ENCODE results near the gene PHF14. TPM values are rescaled to one million over a fixed set of nuclear protein-coding genes. Genes with fewer than 3 reads are reported as not detected.

The PHF14 gene
- total RNA-seq, 2 donors from 2014 or later: 11.9 to 28.3 TPM

DNA sequence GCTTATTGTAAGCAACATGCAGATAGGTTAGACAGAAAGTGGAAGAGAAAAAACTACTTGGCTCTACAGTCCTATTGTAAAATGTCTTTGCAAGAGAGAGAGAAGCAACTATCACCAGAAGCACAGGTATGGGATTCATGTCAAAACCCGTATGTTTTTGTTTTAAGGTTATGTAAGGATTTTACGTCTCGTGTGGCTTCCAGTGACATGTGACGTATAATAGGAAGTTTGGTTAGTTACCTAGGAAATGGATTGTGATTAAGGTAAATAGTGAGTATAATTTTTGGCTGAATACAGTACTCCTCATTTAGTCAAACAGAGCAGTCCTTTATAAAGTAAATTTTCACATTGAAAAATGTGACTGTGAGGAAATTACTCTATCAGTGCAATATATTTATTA is 62.0 kb downstream of the PHF14 start:
- DNase-seq: no peak
- intact Hi-C loops (cut with DNase I): no loop called here
- Histone ChIP-seq H3K4me1 (no peaks in the 10 kb centered on the region), H3K27ac (no peak overlapping the region), H3K4me3 (no peak overlapping the region), H3K9me3 (no peaks in the 10 kb centered on the region), H3K36me3 (replicated peaks in 1 of 2; ENCODE audit: insufficient read depth in 1 of 2, low read depth in 2 of 2) (peaks cover 0 to 7% of the 10 kb centered on the region in 2 donors), H3K27me3 (no peaks in the 10 kb centered on the region)
- 86 to 90% methylated on average over 4 of the region's 4 CpGs for WGBS, 2 donors
- TF ChIP-seq CTCF (IDR thresholded peaks at IDR 0.05): no peak
- no peak for ATAC-seq

- DNase-seq (no peak), ATAC-seq (no peak)
- Histone ChIP-seq H3K27ac (no peak overlapping the region), H3K36me3 (replicated peaks in 1 of 2; ENCODE audit: insufficient read depth in 1 of 2, low read depth in 2 of 2) (peaks cover 0 to 7% of the 10 kb centered on the region in 2 donors), H3K9me3 (no peaks in the 10 kb centered on the region), H3K4me3 (no peak overlapping the region), H3K4me1 (no peaks in the 10 kb centered on the region), H3K27me3 (no peaks in the 10 kb centered on the region)
- TF ChIP-seq CTCF (IDR thresholded peaks at IDR 0.05): no peak
- TF ChIP-seq POLR2A (IDR thresholded peaks at IDR 0.05): no peak
- intact Hi-C loops (cut with DNase I): no loop called here
Measured at GRCh38 chr7:11039974-11040373, 66.3 kb downstream of the PHF14 start.

DNA sequence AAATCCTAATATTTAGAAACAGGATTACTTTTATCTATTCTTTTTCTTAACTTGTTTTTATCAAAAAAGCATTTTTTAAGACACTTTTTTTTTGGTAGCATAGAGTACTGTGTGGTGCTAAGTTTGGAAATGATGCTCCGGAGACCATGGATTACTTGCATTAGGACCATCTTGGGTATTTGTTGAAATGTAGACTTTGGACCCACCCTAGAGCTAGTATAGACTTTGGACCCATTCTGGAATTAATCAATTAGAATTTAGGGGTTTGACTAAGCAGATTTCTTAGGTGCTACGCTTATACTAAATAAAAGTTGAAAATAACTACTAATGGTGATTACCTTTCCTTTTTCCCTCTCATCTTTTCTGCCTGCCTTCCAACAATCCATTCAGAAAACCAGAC is 80.4 kb downstream of the PHF14 start:
- Histone ChIP-seq H3K27ac (no peak overlapping the region), H3K4me1 (no peaks in the 10 kb centered on the region), H3K36me3 (replicated peaks in 1 of 2; ENCODE audit: insufficient read depth in 1 of 2, low read depth in 2 of 2) (no peaks in the 10 kb centered on the region), H3K27me3 (no peaks in the 10 kb centered on the region), H3K9me3 (no peaks in the 10 kb centered on the region), H3K4me3 (no peak overlapping the region)
- no peak for ATAC-seq
- 89 to 96% methylated on average over 2 of the region's 2 CpGs for WGBS, 2 donors
- DNase-seq: no peak
- TF ChIP-seq POLR2A (IDR thresholded peaks at IDR 0.05) (no peak), CTCF (IDR thresholded peaks at IDR 0.05) (no peak)
- intact Hi-C loops (cut with DNase I): no loop called here

GRCh38 chr7:11060893-11061292 is 87.2 kb downstream of the PHF14 start:
- intact Hi-C loops (cut with DNase I): no loop called here
- no peak for TF ChIP-seq POLR2A (IDR thresholded peaks at IDR 0.05)
- no peak for TF ChIP-seq CTCF (IDR thresholded peaks at IDR 0.05)
- no peak for ATAC-seq
- 59 to 81% methylated on average over 2 of the region's 2 CpGs for WGBS, 2 donors
- Histone ChIP-seq H3K4me3 (no peak overlapping the region), H3K9me3 (no peaks in the 10 kb centered on the region), H3K36me3 (replicated peaks in 1 of 2; ENCODE audit: insufficient read depth in 1 of 2, low read depth in 2 of 2) (peaks cover 0 to 5% of the 10 kb centered on the region in 2 donors), H3K27me3 (no peaks in the 10 kb centered on the region), H3K27ac (no peak overlapping the region), H3K4me1 (no peaks in the 10 kb centered on the region)
- DNase-seq: no peak

DNA sequence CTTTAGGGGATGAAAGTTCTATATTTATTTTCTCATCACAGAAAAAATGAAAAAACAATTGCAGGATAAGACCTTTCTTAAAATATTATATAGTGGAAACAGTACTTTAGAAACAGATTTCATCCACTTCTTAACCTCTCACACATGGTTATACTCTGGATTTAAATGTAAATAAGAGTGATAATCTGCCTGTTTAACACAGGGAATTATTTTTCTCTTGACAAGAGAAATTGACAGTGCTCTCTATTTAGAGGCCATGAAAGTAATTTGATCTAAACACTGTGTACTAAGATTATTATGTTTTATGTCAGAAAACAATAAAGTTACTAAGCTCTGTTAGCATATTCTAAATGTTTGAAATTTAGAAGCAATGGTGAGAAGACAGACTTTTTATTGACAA is 88.4 kb downstream of the PHF14 start:
- intact Hi-C loops (cut with DNase I): no loop called here
- Histone ChIP-seq H3K9me3 (no peaks in the 10 kb centered on the region), H3K4me3 (no peak overlapping the region), H3K4me1 (no peaks in the 10 kb centered on the region), H3K36me3 (replicated peaks in 1 of 2; ENCODE audit: insufficient read depth in 1 of 2, low read depth in 2 of 2) (peaks cover 0 to 5% of the 10 kb centered on the region in 2 donors), H3K27me3 (no peaks in the 10 kb centered on the region), H3K27ac (no peak overlapping the region)
- TF ChIP-seq CTCF (IDR thresholded peaks at IDR 0.05): no peak
- TF ChIP-seq POLR2A (IDR thresholded peaks at IDR 0.05): no peak
- no peak for ATAC-seq
- no peak for DNase-seq

Data from body of pancreas (tissue), 4 donors.